Colonic mucosa (tissue), 4 donors: ENCODE measurements around the gene SOX5. TPM values are rescaled to one million over a fixed set of nuclear protein-coding genes. Genes with fewer than 3 reads are reported as not detected.

Experiments
- DNase-seq: peaks from one replicate; pipeline ENCODE4 v3.0.0-alpha.2; 2020
- H3K27ac ChIP-seq: fragments of 200-600 bp; one replicate; pipeline ENCODE4 v1.8.0; 2021
- H3K27me3 ChIP-seq: fragments of 200-600 bp; one replicate; pipeline ENCODE4 v1.8.0; 2021
- H3K36me3 ChIP-seq: fragments of 200-600 bp; one replicate; pipeline ENCODE4 v1.8.0; 2021
- H3K4me1 ChIP-seq: fragments of 200-600 bp; one replicate; pipeline ENCODE4 v1.8.0; 2021; ENCODE audit warnings: mild to moderate bottlenecking
- H3K4me3 ChIP-seq: fragments of 200-600 bp; one replicate; pipeline ENCODE4 v1.8.0; 2021
- H3K9ac ChIP-seq, 2 donors: one replicate each; pipeline ENCODE4 v1.7.0; 2013; ENCODE audit warnings: control low read depth in 2 of 2, low read depth in 2 of 2, low read length in 2 of 2
- H3K9me3 ChIP-seq: fragments of 200-600 bp; one replicate; pipeline ENCODE4 v1.8.0; 2021
- intact Hi-C: fragments of 100-400 bp; cut with DNase I; formaldehyde crosslinking; loops from one replicate; pipeline ENCODE4 v1.14.1; 2022
- total RNA-seq, 2 donors: library from RNA; stranded (reverse); fragmentation: NEBNext Ultra II Directional in 1 of 2; extraction: Animal tissue kit (Norgen Biotek cat#: 25700) in 1 of 2; gene quantifications; one replicate each; pipeline ENCODE4 v1.2.1, GENCODE V29; 2021
- TF ChIP-seq, protein P1 (sequence below): fragments of 200-600 bp; IDR thresholded peaks from one replicate; pipeline ENCODE4 v1.8.0; 2022; ENCODE audit warnings: antibody characterized with exemption, mild to moderate bottlenecking
- donor health status: healthy.
- donor health status: DM: no; HTN: no; CAD: no.
- donor health status: DM: no; HTN: no; CAD: no.

The SOX5 gene
- total RNA-seq, 2 donors from 2014 or later = 1.1 to 1.6 TPM

DNA sequence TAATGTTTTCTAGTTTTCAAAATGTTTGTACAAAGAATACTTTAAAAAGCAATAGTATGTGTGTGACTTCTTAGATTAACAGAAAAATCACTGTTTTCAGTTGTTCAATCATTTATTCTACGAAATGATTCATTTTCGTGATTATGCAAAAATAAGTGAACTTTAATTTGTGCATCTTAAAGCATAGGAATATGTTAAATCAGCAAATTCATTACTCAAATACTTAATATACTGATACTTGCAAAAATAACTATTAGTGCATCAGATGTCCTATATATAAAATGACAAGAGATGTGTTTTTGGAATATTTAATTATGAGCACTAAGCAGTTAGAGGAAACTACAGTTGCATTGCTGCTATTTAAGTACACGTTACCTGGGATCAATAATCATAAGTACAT is 11.0 kb downstream of the SOX5 start:
- Histone ChIP-seq H3K36me3 (no peaks in the 10 kb centered on the region), H3K4me1 (no peaks in the 10 kb centered on the region), H3K27me3 (no peaks in the 10 kb centered on the region), H3K27ac (no peak overlapping the region), H3K9me3 (no peaks in the 10 kb centered on the region), H3K4me3 (no peak overlapping the region), H3K9ac (no peak overlapping the region)
- TF ChIP-seq, protein P1, sequence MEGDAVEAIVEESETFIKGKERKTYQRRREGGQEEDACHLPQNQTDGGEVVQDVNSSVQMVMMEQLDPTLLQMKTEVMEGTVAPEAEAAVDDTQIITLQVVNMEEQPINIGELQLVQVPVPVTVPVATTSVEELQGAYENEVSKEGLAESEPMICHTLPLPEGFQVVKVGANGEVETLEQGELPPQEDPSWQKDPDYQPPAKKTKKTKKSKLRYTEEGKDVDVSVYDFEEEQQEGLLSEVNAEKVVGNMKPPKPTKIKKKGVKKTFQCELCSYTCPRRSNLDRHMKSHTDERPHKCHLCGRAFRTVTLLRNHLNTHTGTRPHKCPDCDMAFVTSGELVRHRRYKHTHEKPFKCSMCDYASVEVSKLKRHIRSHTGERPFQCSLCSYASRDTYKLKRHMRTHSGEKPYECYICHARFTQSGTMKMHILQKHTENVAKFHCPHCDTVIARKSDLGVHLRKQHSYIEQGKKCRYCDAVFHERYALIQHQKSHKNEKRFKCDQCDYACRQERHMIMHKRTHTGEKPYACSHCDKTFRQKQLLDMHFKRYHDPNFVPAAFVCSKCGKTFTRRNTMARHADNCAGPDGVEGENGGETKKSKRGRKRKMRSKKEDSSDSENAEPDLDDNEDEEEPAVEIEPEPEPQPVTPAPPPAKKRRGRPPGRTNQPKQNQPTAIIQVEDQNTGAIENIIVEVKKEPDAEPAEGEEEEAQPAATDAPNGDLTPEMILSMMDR = no peak
- no peak for DNase-seq
- intact Hi-C loops = no loop called here

DNA sequence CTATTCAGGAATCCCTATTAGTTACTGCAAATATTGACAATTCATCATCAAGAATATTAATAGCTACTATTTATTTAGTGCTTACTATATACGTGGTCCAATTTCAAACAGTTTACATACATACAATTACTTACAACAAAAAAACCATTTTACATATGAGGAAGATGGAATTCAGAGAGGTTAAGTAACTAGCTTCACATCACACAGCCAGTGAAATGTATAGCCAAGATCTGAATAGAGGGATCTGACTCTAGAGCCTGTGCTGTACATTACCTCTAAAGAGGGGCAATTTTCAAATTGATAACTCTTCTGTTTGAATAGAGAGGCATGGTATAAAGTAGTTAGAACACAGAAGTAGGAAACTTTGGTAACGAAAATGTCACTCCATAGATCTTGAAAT is 18.3 kb downstream of the SOX5 start:
- H3K36me3 ChIP-seq = no peaks in the 10 kb centered on the region
- no peaks in the 10 kb centered on the region for H3K4me1 ChIP-seq
- H3K27me3 ChIP-seq = no peaks in the 10 kb centered on the region
- no peak for DNase-seq
- H3K27ac ChIP-seq = no peak overlapping the region
- intact Hi-C loops = no loop called here
- no peak overlapping the region for H3K4me3 ChIP-seq
- no peak overlapping the region for H3K9ac ChIP-seq
- TF ChIP-seq, protein P1 = no peak
- no peaks in the 10 kb centered on the region for H3K9me3 ChIP-seq

DNA sequence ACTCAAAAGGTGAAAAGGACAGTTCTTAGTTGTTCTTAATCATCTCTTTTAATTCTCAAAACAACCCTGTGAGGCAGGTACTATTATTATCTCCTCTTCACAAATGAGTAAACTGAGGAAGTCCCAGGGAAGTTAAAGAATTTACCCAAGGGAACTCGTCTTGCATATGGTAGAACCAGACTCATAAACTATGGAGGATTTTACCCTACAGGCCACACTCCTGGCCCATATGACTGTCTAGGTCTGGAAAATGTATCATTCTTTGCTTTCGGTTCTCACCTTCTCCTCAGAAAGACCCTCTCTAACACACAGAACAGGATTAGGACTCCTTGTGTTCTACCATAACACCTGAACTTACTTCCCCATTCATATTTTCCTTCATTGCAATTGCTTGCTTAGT is 18.9 kb downstream of the SOX5 start:
- no peak for DNase-seq
- Histone ChIP-seq H3K27me3 (no peaks in the 10 kb centered on the region), H3K9ac (no peak overlapping the region), H3K4me1 (no peaks in the 10 kb centered on the region), H3K4me3 (no peak overlapping the region), H3K36me3 (no peaks in the 10 kb centered on the region), H3K27ac (no peak overlapping the region), H3K9me3 (no peaks in the 10 kb centered on the region)
- intact Hi-C loops = no loop called here
- TF ChIP-seq, protein P1 = no peak

DNA sequence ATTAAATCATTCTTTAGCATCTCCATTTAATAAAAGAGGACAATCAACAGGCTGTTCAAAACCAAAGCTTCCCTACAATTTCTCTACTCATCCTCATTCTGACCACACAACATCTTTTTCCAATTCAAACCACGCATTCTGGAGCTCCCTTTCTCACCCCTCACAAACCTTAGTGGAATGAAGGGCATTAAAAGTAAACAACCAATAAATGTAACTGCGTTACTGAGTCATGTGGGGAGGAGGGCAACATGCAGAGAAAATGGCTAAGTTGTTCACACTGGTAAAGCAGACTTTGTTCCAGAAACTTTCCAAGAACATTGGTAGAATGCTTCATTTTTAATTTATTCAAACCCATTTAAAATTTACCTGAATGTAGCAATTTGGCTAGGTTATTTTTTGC is 19.6 kb downstream of the SOX5 start:
- no peak for DNase-seq
- no peaks in the 10 kb centered on the region for H3K4me1 ChIP-seq

DNA sequence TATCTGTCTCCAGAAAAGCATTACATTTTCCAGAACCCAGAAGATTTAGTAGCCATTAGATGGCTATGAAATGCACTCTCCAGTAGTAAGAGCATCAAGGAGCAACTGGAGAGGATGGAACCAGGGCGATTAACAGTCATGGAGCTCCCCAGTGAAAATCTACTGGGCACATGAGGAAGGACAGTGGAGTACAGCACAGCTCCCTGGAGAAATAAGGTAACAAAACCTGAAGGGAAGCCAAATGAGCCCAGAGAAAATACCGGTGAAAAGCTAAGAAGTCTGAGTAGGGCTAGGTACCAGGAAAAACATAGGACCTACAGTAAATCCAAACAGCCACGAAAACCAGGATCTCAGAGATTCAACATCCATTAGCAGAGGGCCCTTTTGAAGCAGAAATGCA is 21.6 kb downstream of the SOX5 start:
- H3K9me3 ChIP-seq = no peaks in the 10 kb centered on the region
- H3K27ac ChIP-seq = no peak overlapping the region
- DNase-seq = no peak
- H3K4me3 ChIP-seq = no peak overlapping the region
- no peaks in the 10 kb centered on the region for H3K27me3 ChIP-seq
- no peak overlapping the region for H3K9ac ChIP-seq
- intact Hi-C loops = no loop called here
- no peaks in the 10 kb centered on the region for H3K36me3 ChIP-seq
- no peaks in the 10 kb centered on the region for H3K4me1 ChIP-seq
- TF ChIP-seq, protein P1 = no peak

More for the DNA sequence above, 19.6 kb downstream of the SOX5 start:
- Histone ChIP-seq H3K27me3 (no peaks in the 10 kb centered on the region), H3K36me3 (no peaks in the 10 kb centered on the region), H3K9me3 (no peaks in the 10 kb centered on the region), H3K4me3 (no peak overlapping the region), H3K9ac (no peak overlapping the region), H3K27ac (no peak overlapping the region)
- TF ChIP-seq, protein P1 = no peak
- intact Hi-C loops = no loop called here
